Upper lobe of left lung (tissue), 6 donors: ENCODE data around the gene DDX1. TPM values are rescaled to one million over a fixed set of nuclear protein-coding genes. Genes with fewer than 3 reads are reported as not detected.

ENCODE experiments used
- ATAC-seq, 2 donors: fragments of 200-7000 bp; cut with Tn5 transposase; one replicate each; pipeline ENCODE4 v1.9.1; 2022; ENCODE audit warnings: mild to moderate bottlenecking in 2 of 2, moderate library complexity in 2 of 2; ENCODE audit not compliant: low FRiP score in 2 of 2
- DNase-seq, 2 donors: peaks; one replicate each; pipeline ENCODE4 v3.0.0-alpha.2; 2019 to 2020
- H3K27ac ChIP-seq, 4 donors: fragments of 200-600 bp; sonication (generic); one replicate each; pipeline ENCODE4 v1.5.1; 2016 to 2019
- H3K27me3 ChIP-seq, 4 donors: fragments of 200-600 bp; sonication (generic); one replicate each; pipeline ENCODE4 v1.5.1; 2017 to 2019
- H3K36me3 ChIP-seq, 4 donors: fragments of 200-600 bp; sonication (generic); one replicate each; pipeline ENCODE4 v1.5.1; 2016 to 2019
- H3K4me1 ChIP-seq, 4 donors: fragments of 200-600 bp; sonication (generic); one replicate each; pipeline ENCODE4 v1.5.1; 2018 to 2019
- H3K4me3 ChIP-seq, 4 donors: fragments of 200-600 bp; sonication (generic); one replicate each; pipeline ENCODE4 v1.5.1; 2017 to 2019; ENCODE audit warnings: mild to moderate bottlenecking in 2 of 4, moderate library complexity in 1 of 4
- H3K9me3 ChIP-seq, 4 donors: fragments of 200-600 bp; sonication (generic); one replicate each; pipeline ENCODE4 v1.5.1; 2018 to 2019
- EP300 ChIP-seq, 4 donors: sonication (generic); formaldehyde crosslinking; IDR thresholded peaks; one replicate each; pipeline ENCODE4 v1.5.1; 2017; ENCODE audit warnings: antibody characterized with exemption in 4 of 4, control low read depth in 2 of 4
- POLR2A ChIP-seq, 4 donors: fragments of 450-650 bp; IDR thresholded peaks; one replicate each; pipeline ENCODE4 v1.5.1; 2016 to 2017; ENCODE audit warnings: antibody characterized with exemption in 4 of 4, mild to moderate bottlenecking in 2 of 4
- POLR2AphosphoS5 ChIP-seq, 2 donors: sonication (generic); formaldehyde crosslinking; IDR thresholded peaks; one replicate each; pipeline ENCODE4 v1.5.1; 2017; ENCODE audit warnings: antibody characterized with exemption in 2 of 2
- WGBS, 2 donors: methylation state at CpG; one replicate each; pipeline ENCODE4 v1.1.5; 2017 to 2018; 5-methylcytosine and 5-hydroxymethylcytosine counted together
- total RNA-seq, 6 donors: library from RNA; depleted of rRNA in 4 of 6; stranded (reverse); fragments of >200 nt in 4 of 6; gene quantifications; one replicate each; pipeline versions ENCODE4 v1.1.0 to v1.2.1, GENCODE V29; 2016 to 2021
- TF ChIP-seq, protein P1 (sequence below), 6 experiments: fragments of 450-650 bp in 4 of 6; fragments of 200-600 bp in 2 of 6; sonication (generic) in 2 of 6; IDR thresholded peaks; one replicate each; pipeline ENCODE4 v1.5.1; 2016 to 2019; ENCODE audit warnings: antibody characterized with exemption in 6 of 6
- donor health status: DM: no; HTN: no; CAD: no; lungs with moderate emphysema.
- donor health status: DM: no; HTN: yes; CAD: no; lungs with severe emphysema.

DDX1 gene
- total RNA-seq, 6 donors from 2014 or later = 40.9 to 78.5 (median 53.0) TPM

- no peak for ATAC-seq
- no peak for DNase-seq
- WGBS, 2 donors = 33 to 60% methylated on average over 1 of the region's 1 CpG
- TF ChIP-seq POLR2A (IDR thresholded peaks at IDR 0.05) (no peak), POLR2AphosphoS5 (IDR thresholded peaks at IDR 0.05) (no peak), EP300 (IDR thresholded peaks at IDR 0.05) (no peak)
- TF ChIP-seq, protein P1, sequence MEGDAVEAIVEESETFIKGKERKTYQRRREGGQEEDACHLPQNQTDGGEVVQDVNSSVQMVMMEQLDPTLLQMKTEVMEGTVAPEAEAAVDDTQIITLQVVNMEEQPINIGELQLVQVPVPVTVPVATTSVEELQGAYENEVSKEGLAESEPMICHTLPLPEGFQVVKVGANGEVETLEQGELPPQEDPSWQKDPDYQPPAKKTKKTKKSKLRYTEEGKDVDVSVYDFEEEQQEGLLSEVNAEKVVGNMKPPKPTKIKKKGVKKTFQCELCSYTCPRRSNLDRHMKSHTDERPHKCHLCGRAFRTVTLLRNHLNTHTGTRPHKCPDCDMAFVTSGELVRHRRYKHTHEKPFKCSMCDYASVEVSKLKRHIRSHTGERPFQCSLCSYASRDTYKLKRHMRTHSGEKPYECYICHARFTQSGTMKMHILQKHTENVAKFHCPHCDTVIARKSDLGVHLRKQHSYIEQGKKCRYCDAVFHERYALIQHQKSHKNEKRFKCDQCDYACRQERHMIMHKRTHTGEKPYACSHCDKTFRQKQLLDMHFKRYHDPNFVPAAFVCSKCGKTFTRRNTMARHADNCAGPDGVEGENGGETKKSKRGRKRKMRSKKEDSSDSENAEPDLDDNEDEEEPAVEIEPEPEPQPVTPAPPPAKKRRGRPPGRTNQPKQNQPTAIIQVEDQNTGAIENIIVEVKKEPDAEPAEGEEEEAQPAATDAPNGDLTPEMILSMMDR (IDR thresholded peaks at IDR 0.05) = no peak
- H3K36me3 ChIP-seq = no peaks in the 10 kb centered on the region
- H3K9me3 ChIP-seq = no peaks in the 10 kb centered on the region
- H3K27me3 ChIP-seq = no peaks in the 10 kb centered on the region
- H3K4me3 ChIP-seq = no peak overlapping the region
- H3K27ac ChIP-seq = no peak overlapping the region
- no peaks in the 10 kb centered on the region for H3K4me1 ChIP-seq
Measured at GRCh38 chr2:15579641-15580040, 12.0 kb upstream of the DDX1 start.

DNA sequence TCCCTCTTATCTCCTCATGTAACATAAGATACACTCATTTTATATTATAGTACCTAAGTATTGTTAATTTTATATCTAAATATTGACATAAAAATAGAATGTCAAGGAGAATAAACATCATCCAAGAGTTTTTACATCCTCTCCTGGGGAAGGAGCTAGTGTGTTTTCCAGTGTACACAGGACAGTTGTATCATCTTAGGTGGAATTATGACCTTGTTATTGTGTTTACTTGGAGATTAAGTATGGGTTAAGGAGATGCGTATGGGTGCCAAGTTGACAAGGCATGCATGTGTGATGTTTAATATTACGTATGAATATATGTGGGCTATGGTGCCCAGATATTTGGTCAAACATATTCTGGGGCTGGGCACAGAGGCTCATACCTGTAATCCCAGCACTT lies 11.2 kb upstream of the DDX1 start:
- 71 to 89% methylated on average over 2 of the region's 2 CpGs for WGBS, 2 donors
- no peaks in the 10 kb centered on the region for H3K9me3 ChIP-seq
- ATAC-seq (no peak), DNase-seq (no peak)
- H3K27me3 ChIP-seq = no peaks in the 10 kb centered on the region
- H3K27ac ChIP-seq = no peak overlapping the region
- no peaks in the 10 kb centered on the region for H3K4me1 ChIP-seq
- no peak for TF ChIP-seq POLR2AphosphoS5 (IDR thresholded peaks at IDR 0.05)
- TF ChIP-seq, protein P1 (IDR thresholded peaks at IDR 0.05) = no peak
- no peak for TF ChIP-seq POLR2A (IDR thresholded peaks at IDR 0.05)
- no peak overlapping the region for H3K4me3 ChIP-seq
- no peaks in the 10 kb centered on the region for H3K36me3 ChIP-seq

DNA sequence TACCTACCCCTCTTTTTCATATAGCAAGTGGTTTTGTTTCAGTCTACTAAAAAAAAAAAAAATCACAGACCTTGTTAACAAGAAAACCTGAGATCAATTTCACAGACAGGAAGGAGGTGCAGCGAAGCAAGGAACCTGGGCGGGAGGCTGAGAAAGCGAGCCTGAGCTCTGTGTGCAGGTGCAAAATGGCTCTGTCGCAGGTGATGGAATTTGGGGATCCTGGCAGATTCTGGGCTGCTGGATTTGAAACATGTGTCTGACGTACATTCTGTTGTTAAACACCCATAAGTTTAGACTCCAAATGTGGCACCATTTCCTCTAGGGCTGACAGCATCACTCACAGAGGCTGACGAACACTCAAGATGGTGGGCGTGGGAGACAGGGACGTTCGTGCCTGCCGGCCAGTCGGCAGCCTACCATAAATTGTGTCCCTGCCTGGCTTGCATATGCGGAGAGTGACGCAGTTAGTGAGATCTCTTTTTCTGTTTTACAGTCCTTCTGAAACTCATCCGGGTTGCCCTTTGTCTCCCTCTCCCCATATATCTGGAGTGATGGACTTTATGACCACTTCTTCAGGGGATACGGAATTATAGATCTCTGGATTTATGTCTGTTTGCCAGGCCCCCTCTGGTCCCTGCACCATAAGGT lies 8.8 kb upstream of the DDX1 start:
- WGBS, 2 donors = 88 to 89% methylated on average over 15 of the region's 15 CpGs
- TF ChIP-seq POLR2A (IDR thresholded peaks at IDR 0.05) (no peak), POLR2AphosphoS5 (IDR thresholded peaks at IDR 0.05) (no peak), EP300 (IDR thresholded peaks at IDR 0.05) (no peak)
- TF ChIP-seq, protein P1 (IDR thresholded peaks at IDR 0.05) = no peak
- no peak overlapping the region for H3K27ac ChIP-seq

GRCh38 chr2:15583826-15584225 lies 7.8 kb upstream of the DDX1 start:
- DNase-seq (no peak), ATAC-seq (no peak)
- TF ChIP-seq EP300 (IDR thresholded peaks at IDR 0.05) = no peak
- TF ChIP-seq POLR2A (IDR thresholded peaks at IDR 0.05) = no peak
- TF ChIP-seq, protein P1 (IDR thresholded peaks at IDR 0.05) = no peak
- no peak for TF ChIP-seq POLR2AphosphoS5 (IDR thresholded peaks at IDR 0.05)
- no peaks in the 10 kb centered on the region for H3K36me3 ChIP-seq
- no peaks in the 10 kb centered on the region for H3K9me3 ChIP-seq
- no peaks in the 10 kb centered on the region for H3K27me3 ChIP-seq
- no peak overlapping the region for H3K4me3 ChIP-seq
- H3K4me1 ChIP-seq = no peaks in the 10 kb centered on the region
- WGBS, 2 donors = 84 to 100% methylated on average over 1 of the region's 1 CpG
- no peak overlapping the region for H3K27ac ChIP-seq

More for the DNA sequence above, 8.8 kb upstream of the DDX1 start:
- H3K4me1 ChIP-seq = no peaks in the 10 kb centered on the region
- no peak for ATAC-seq
- H3K27me3 ChIP-seq = no peaks in the 10 kb centered on the region
- DNase-seq = peak in 1 of 2 donors; percentile 36
- H3K36me3 ChIP-seq = no peaks in the 10 kb centered on the region
- no peaks in the 10 kb centered on the region for H3K9me3 ChIP-seq
- no peak overlapping the region for H3K4me3 ChIP-seq

DNA sequence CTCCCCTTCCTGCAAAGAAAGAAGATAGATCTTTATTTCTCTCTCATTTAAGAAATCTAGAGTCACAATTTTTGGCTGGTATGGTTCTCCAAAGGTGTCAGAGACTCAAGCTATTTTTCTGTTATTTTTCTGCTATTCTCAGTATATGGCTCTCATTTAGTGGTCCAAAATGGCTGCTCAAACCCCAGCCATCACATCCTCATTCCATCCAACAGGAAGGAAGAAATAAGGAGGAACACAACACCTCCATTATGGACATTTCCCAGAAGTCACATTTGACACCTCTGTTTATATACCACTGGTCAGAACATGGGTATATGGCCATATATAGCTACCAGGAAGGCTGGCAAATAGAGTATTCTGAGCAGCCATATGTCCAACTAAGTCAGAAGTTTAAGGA lies 7.4 kb upstream of the DDX1 start:
- no peaks in the 10 kb centered on the region for H3K36me3 ChIP-seq
- H3K27me3 ChIP-seq = no peaks in the 10 kb centered on the region
- no peak overlapping the region for H3K27ac ChIP-seq
- TF ChIP-seq POLR2A (IDR thresholded peaks at IDR 0.05) = no peak
- TF ChIP-seq POLR2AphosphoS5 (IDR thresholded peaks at IDR 0.05) = no peak
- TF ChIP-seq, protein P1 (IDR thresholded peaks at IDR 0.05) = no peak
- no peak for TF ChIP-seq EP300 (IDR thresholded peaks at IDR 0.05)
- no peaks in the 10 kb centered on the region for H3K9me3 ChIP-seq
- H3K4me3 ChIP-seq = no peak overlapping the region
- DNase-seq (no peak), ATAC-seq (no peak)
- H3K4me1 ChIP-seq = no peaks in the 10 kb centered on the region
